Measurements from ENCODE around the gene PWWP2A.
"Not testable (repeated sequence)": the region's sequence is repeated elsewhere in the genome, so short reads cannot be mapped to it uniquely, and the experiment has no call there.

Gene PWWP2A

GRCh38 chr5:160076997-160077396, 42.3 kb downstream of the PWWP2A start:
- DNase-seq (ENCODE audit: low spot score): no peak

- no peak for DNase-seq (ENCODE audit: low spot score)
Observed at GRCh38 chr5:160075073-160075472, 44.2 kb downstream of the PWWP2A start.

GRCh38 chr5:160071916-160072315, 47.3 kb downstream of the PWWP2A start:
- no peak for DNase-seq (ENCODE audit: low spot score)

GRCh38 chr5:160071516-160071915, 47.7 kb downstream of the PWWP2A start:
- no peak for DNase-seq (ENCODE audit: low spot score)

GRCh38 chr5:160069120-160069519, 50.1 kb downstream of the PWWP2A start:
- not testable (repeated sequence) for DNase-seq (ENCODE audit: low spot score)

- no peak for DNase-seq (ENCODE audit: low spot score)
Observed at GRCh38 chr5:160064995-160065614, 54.1 kb downstream of the PWWP2A start.

GRCh38 chr5:160064417-160064810, 54.8 kb downstream of the PWWP2A start:
- no peak for DNase-seq (ENCODE audit: low spot score)

GRCh38 chr5:160061770-160062169, 57.5 kb downstream of the PWWP2A start:
- no peak for DNase-seq (ENCODE audit: low spot score)

GRCh38 chr5:160060001-160060400, 59.2 kb downstream of the PWWP2A start:
- DNase-seq (ENCODE audit: low spot score): no peak

GRCh38 chr5:160057256-160057655, 62.0 kb downstream of the PWWP2A start:
- no peak for DNase-seq (ENCODE audit: low spot score)

GRCh38 chr5:160054831-160055230, 64.4 kb downstream of the PWWP2A start:
- DNase-seq (ENCODE audit: low spot score): no peak

- no peak for DNase-seq (ENCODE audit: low spot score)
Observed at GRCh38 chr5:160054047-160054446, 65.2 kb downstream of the PWWP2A start.

- DNase-seq (ENCODE audit: low spot score): no peak
Observed at GRCh38 chr5:160049099-160049498, 70.2 kb downstream of the PWWP2A start.

GRCh38 chr5:160048131-160048530, 71.1 kb downstream of the PWWP2A start:
- DNase-seq (ENCODE audit: low spot score): no peak

- DNase-seq (ENCODE audit: low spot score): no peak
Observed at GRCh38 chr5:160047423-160047822, 71.8 kb downstream of the PWWP2A start.

GRCh38 chr5:160044967-160045366, 74.3 kb downstream of the PWWP2A start:
- DNase-seq (ENCODE audit: low spot score): no peak

- DNase-seq (ENCODE audit: low spot score): no peak
Observed at GRCh38 chr5:160044391-160044804, 74.9 kb downstream of the PWWP2A start.

- no peak for DNase-seq (ENCODE audit: low spot score)
Observed at GRCh38 chr5:160042671-160043070, 76.6 kb downstream of the PWWP2A start.

All from SK-N-DZ (cell line).